H1 (cell line): Measurements from ENCODE around the gene ADCY2. TPM values are rescaled to one million over a fixed set of nuclear protein-coding genes. Genes with fewer than 3 reads are reported as not detected.

Experiments
- CTCF ChIA-PET: fragments of 300-600 bp; sonication (Branson Sonifier 250); formaldehyde crosslinking; loops from one replicate; lab custom pipeline; 2021; ENCODE audit not compliant: partially characterized antibody; lab: Charles Lee
- POLR2A ChIA-PET: fragments of 300-600 bp; sonication (Branson Sonifier 250); formaldehyde crosslinking; loops from one replicate; lab custom pipeline; 2021; ENCODE audit warnings: inconsistent platforms; ENCODE audit not compliant: partially characterized antibody; lab: Charles Lee
- DNase-seq, 2 experiments: peaks; one replicate each; pipeline versions ENCODE4 v3.0.0 to v3.0.0-alpha.2; 2010 to 2022; ENCODE audit warnings: low spot score in 2 of 2, low read depth in 1 of 2, mixed read lengths in 1 of 2
- FAIRE-seq: peaks from 2 replicates; lab custom pipeline; 2011; peaks lifted over from hg19 to GRCh38; lab: Jason Lieb, UNC
- H2AFZ ChIP-seq: 2 replicates; pipeline ENCODE4 v1.8.1; 2012; ENCODE audit warnings: low read length, inconsistent platforms
- H2AK5ac ChIP-seq: 2 replicates; pipeline ENCODE4 v1.6.1; 2013; ENCODE audit warnings: low read depth, low read length
- H2BK120ac ChIP-seq: replicated peaks from 2 replicates; pipeline ENCODE3; 2013; ENCODE audit warnings: low read depth, low read length, inconsistent platforms
- H2BK12ac ChIP-seq: 2 replicates; pipeline ENCODE4 v1.6.1; 2013; ENCODE audit warnings: low read depth, low read length
- H2BK15ac ChIP-seq: 2 replicates; pipeline ENCODE4 v1.6.1; 2013; ENCODE audit warnings: low read length
- H2BK20ac ChIP-seq: 2 replicates; pipeline ENCODE4 v1.6.1; 2013; ENCODE audit warnings: low read length
- H2BK5ac ChIP-seq: 2 replicates; pipeline ENCODE4 v1.6.1; 2013; ENCODE audit warnings: low read depth, low read length
- H3K14ac ChIP-seq: 2 replicates; pipeline ENCODE4 v1.6.1; 2013; ENCODE audit warnings: inconsistent platforms; ENCODE audit not compliant: insufficient read length
- H3K18ac ChIP-seq: 2 replicates; pipeline ENCODE4 v1.6.1; 2013; ENCODE audit warnings: low read length; ENCODE audit errors: extremely low read depth
- H3K23ac ChIP-seq: 2 replicates; pipeline ENCODE4 v1.6.1; 2013; ENCODE audit warnings: inconsistent platforms; ENCODE audit not compliant: insufficient read length
- H3K23me2 ChIP-seq: 2 replicates; pipeline ENCODE4 v1.6.1; 2013; ENCODE audit warnings: low read depth, low read length
- H3K27ac ChIP-seq: 2 replicates; pipeline ENCODE4 v1.6.1; 2011; ENCODE audit warnings: low read depth, low read length, inconsistent platforms
- H3K27me3 ChIP-seq, 4 experiments: replicated peaks in 1 of 4; 1 replicate in 1 of 4; 2 replicates in 3 of 4; pipeline versions ENCODE4 v1.6.1 to v1.8.1; 2011 to 2013; ENCODE audit warnings: low read length in 3 of 4, mild to moderate bottlenecking in 3 of 4, inconsistent platforms in 2 of 4, mixed read lengths in 2 of 4, moderate library complexity in 1 of 4; ENCODE audit not compliant: control insufficient read depth in 3 of 4, insufficient read depth in 3 of 4; ENCODE audit errors: extremely low read depth in 1 of 4
- H3K36me3 ChIP-seq, 4 experiments: 2 replicates each; pipeline versions ENCODE4 v1.6.1 to v1.8.1; 2011 to 2013; ENCODE audit warnings: mild to moderate bottlenecking in 4 of 4, low read length in 3 of 4, moderate library complexity in 2 of 4, control low read depth in 1 of 4, inconsistent platforms in 1 of 4; ENCODE audit not compliant: insufficient read depth in 4 of 4, control insufficient read depth in 2 of 4
- H3K4ac ChIP-seq: replicated peaks from 2 replicates; pipeline ENCODE3; 2013; ENCODE audit warnings: low read length, low read depth, mixed read lengths, inconsistent platforms; ENCODE audit not compliant: insufficient read length
- H3K4me1 ChIP-seq, 4 experiments: replicated peaks in 1 of 4; 1 replicate in 1 of 4; 2 replicates in 3 of 4; pipeline versions ENCODE4 v1.6.1 to v1.8.1; 2011 to 2013; ENCODE audit warnings: low read length in 3 of 4, inconsistent platforms in 2 of 4, mixed read lengths in 1 of 4; ENCODE audit not compliant: insufficient read depth in 4 of 4, control insufficient read depth in 3 of 4
- H3K4me2 ChIP-seq, 2 experiments: 2 replicates each; pipeline versions ENCODE4 v1.6.1 to v1.8.1; 2011 to 2013; ENCODE audit warnings: low read depth in 2 of 2, low read length in 2 of 2, control low read depth in 1 of 2, inconsistent platforms in 1 of 2, mild to moderate bottlenecking in 1 of 2; ENCODE audit not compliant: insufficient read depth in 1 of 2
- H3K4me3 ChIP-seq, 4 experiments: fragments of 200-600, 300-600 bp in 1 of 4; sonication (generic), shearing (Covaris generic), sonication (Bioruptor Twin) in 1 of 4; 2 replicates each; pipeline versions ENCODE4 v1.5.1 to v1.8.1; 2011 to 2016; ENCODE audit warnings: low read length in 4 of 4, low read depth in 3 of 4, control low read depth in 2 of 4, inconsistent platforms in 2 of 4, mild to moderate bottlenecking in 2 of 4, mixed read lengths in 1 of 4, moderate library complexity in 1 of 4; ENCODE audit not compliant: insufficient read depth in 2 of 4; ENCODE audit errors: extremely low read depth in 1 of 4
- H3K56ac ChIP-seq: replicated peaks from 2 replicates; pipeline ENCODE3; 2013; ENCODE audit warnings: low read depth, mild to moderate bottlenecking, mixed read lengths, low read length, inconsistent platforms; ENCODE audit not compliant: insufficient read length
- H3K79me1 ChIP-seq: 2 replicates; pipeline ENCODE4 v1.6.1; 2013; ENCODE audit warnings: low read depth, low read length, control low read depth
- H3K79me2 ChIP-seq, 2 experiments: 2 replicates each; pipeline versions ENCODE4 v1.6.1 to v1.8.1; 2012 to 2013; ENCODE audit warnings: low read length in 2 of 2, mild to moderate bottlenecking in 2 of 2, inconsistent platforms in 1 of 2; ENCODE audit not compliant: insufficient read depth in 2 of 2, control insufficient read depth in 1 of 2
- H3K9ac ChIP-seq, 4 experiments: replicated peaks in 1 of 4; 1 replicate in 1 of 4; 2 replicates in 3 of 4; pipeline versions ENCODE4 v1.6.1 to v1.8.1; 2011 to 2013; ENCODE audit warnings: low read depth in 3 of 4, low read length in 3 of 4, control low read depth in 2 of 4, mild to moderate bottlenecking in 2 of 4, moderate library complexity in 2 of 4, inconsistent platforms in 1 of 4; ENCODE audit errors: extremely low read depth in 1 of 4
- H3K9me3 ChIP-seq, 2 experiments: 2 replicates each; pipeline versions ENCODE4 v1.6.1 to v1.8.1; 2012 to 2013; ENCODE audit warnings: mild to moderate bottlenecking in 2 of 2, moderate library complexity in 2 of 2, control low read depth in 1 of 2, inconsistent platforms in 1 of 2, low read depth in 1 of 2, low read length in 1 of 2, mixed read lengths in 1 of 2; ENCODE audit not compliant: insufficient read depth in 2 of 2
- H4K20me1 ChIP-seq, 2 experiments: replicated peaks in 1 of 2; 2 replicates each; pipeline versions ENCODE3 to v1.8.1; 2011 to 2013; ENCODE audit warnings: inconsistent platforms in 2 of 2, low read length in 2 of 2, mild to moderate bottlenecking in 1 of 2; ENCODE audit not compliant: insufficient read depth in 2 of 2, control insufficient read depth in 1 of 2
- H4K5ac ChIP-seq: 2 replicates; pipeline ENCODE4 v1.6.1; 2013; ENCODE audit warnings: low read length, low read depth, mixed read lengths, inconsistent platforms; ENCODE audit not compliant: insufficient read length
- H4K8ac ChIP-seq: 2 replicates; pipeline ENCODE4 v1.8.0; 2013; ENCODE audit warnings: mild to moderate bottlenecking, moderate library complexity, low read length, inconsistent platforms; ENCODE audit not compliant: insufficient read depth; ENCODE audit errors: extremely low read depth
- H4K91ac ChIP-seq: replicated peaks from 2 replicates; pipeline ENCODE3; 2013; ENCODE audit warnings: low read length, mixed read lengths, inconsistent platforms; ENCODE audit not compliant: insufficient read length
- CREB1 ChIP-seq: IDR thresholded peaks from 2 replicates; pipeline ENCODE4 v1.6.1; 2012; ENCODE audit warnings: inconsistent platforms
- CTBP2 ChIP-seq: IDR thresholded peaks from 2 replicates; pipeline ENCODE4 v1.7.0; 2011; ENCODE audit warnings: borderline replicate concordance, mild to moderate bottlenecking, moderate library complexity, mixed read lengths, low read length; ENCODE audit not compliant: insufficient read depth, insufficient read length
- EP300 ChIP-seq, 2 experiments: IDR thresholded peaks; 1 replicate in 1 of 2; 2 replicates in 1 of 2; pipeline ENCODE4 v1.6.1; 2011 to 2012; ENCODE audit warnings: low read depth in 2 of 2, low read length in 2 of 2, mild to moderate bottlenecking in 2 of 2, borderline replicate concordance in 1 of 2, inconsistent platforms in 1 of 2, moderate library complexity in 1 of 2
- SIN3A ChIP-seq, 2 experiments: IDR thresholded peaks in 1 of 2; conservative IDR thresholded peaks in 1 of 2; 2 replicates each; pipeline ENCODE4 v1.6.1; 2011 to 2012; ENCODE audit warnings: low read length in 2 of 2, improper control_type of control experiment in 1 of 2, low read depth in 1 of 2, mild to moderate bottlenecking in 1 of 2
- SP4 ChIP-seq: IDR thresholded peaks from 2 replicates; pipeline ENCODE4 v1.6.1; 2012; ENCODE audit warnings: low read length, inconsistent platforms
- SUZ12 ChIP-seq: fragments of 200-600 bp; sonication (generic); IDR thresholded peaks from 2 replicates; pipeline ENCODE4 v1.6.1; 2012; ENCODE audit warnings: mild to moderate bottlenecking, inconsistent platforms, low read length, moderate library complexity, mixed read lengths
- WGBS, 2 experiments: shearing (Covaris generic) in 1 of 2; methylation state at CpG; one replicate each; pipeline versions ENCODE4 v1.1.6 to v1.1.7; 2013 to 2015; ENCODE audit warnings: low lambda C conversion rate in 2 of 2, mixed read lengths in 2 of 2, inconsistent platforms in 1 of 2, low coverage in 1 of 2, missing lambda C conversion rate in 1 of 2; ENCODE audit not compliant: insufficient replicate concordance in 2 of 2, insufficient coverage in 1 of 2, insufficient read length in 1 of 2; ENCODE audit errors: extremely low coverage in 1 of 2, missing lambda C conversion rate in 1 of 2; 5-methylcytosine and 5-hydroxymethylcytosine counted together
- polyA plus RNA-seq, 7 experiments: library from polyadenylated mRNA; depleted of rRNA in 3 of 7; stranded (reverse) in 5 of 7; unstranded in 2 of 7; fragments of >200 nt in 5 of 7; fragments of 200-250 nt in 2 of 7; gene quantifications; 1 replicate in 5 of 7; 2 replicates in 1 of 7; 4 replicates in 1 of 7; pipeline versions ENCODE4 v1.2.1 to v1.2.3, GENCODE V29; 2011 to 2013; ENCODE audit warnings: missing spikeins in 2 of 7, mixed read lengths in 2 of 7
- total RNA-seq: library from RNA; stranded (reverse); fragmentation: NEBNext Ultra II Directional; extraction: Animal tissue kit (Norgen Biotek cat#: 25700); gene quantifications from 2 replicates; pipeline ENCODE4 v1.2.1, GENCODE V29; 2021
- TF ChIP-seq, protein P1 (sequence below), 3 experiments: IDR thresholded peaks; 1 replicate in 2 of 3; 2 replicates in 1 of 3; pipeline versions ENCODE4 v1.5.1 to v1.6.1; 2011; ENCODE audit warnings: low read length in 3 of 3, mild to moderate bottlenecking in 3 of 3, inconsistent platforms in 2 of 3, low read depth in 1 of 3, moderate library complexity in 1 of 3; ENCODE audit not compliant: insufficient read depth in 1 of 3; ENCODE audit errors: control extremely low read depth in 1 of 3

The ADCY2 gene
- total and polyA plus RNA-seq, 2 of the 8 experiments (the other 6 are each of a cell fraction or from before 2014, with no cell fraction given) = 35.8 to 122 TPM

DNA sequence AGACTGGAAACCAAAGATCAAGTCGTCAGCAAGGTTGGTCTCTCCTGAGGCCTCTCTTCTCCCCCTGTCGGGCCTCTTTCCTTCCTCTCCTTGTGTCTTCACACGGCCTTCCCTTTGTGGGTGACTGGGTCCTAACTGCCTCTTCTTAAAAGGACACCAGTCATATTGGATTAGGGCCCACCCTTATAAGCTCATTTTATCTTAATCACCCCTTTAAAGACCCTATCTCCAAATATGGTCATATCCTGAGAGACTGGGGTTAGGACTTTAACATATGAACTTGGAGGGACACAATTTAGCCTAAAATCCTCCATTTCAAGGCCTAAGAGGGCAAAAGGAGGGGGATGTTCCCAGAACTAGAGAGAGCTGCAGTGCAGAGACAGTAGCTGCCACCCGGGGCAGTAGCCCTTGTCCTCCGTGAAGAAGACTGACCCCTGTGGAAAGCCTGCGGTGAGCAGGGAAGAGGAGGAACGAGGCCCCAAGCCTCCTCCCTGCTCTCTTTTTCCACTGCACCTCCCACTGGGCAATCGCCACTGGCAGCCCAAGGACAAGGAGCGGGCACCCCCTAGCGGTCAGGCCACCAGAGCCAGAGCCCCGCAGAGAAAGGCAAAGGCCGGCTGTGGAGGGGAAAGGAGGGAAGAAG lies 420.1 kb downstream of the ADCY2 start:
- CTCF ChIA-PET = interaction anchor here (0.8 to 9.2 kb wide), 30 partner anchors 8 to 1050 kb away, joined by 3 to 61 read pairs (median 5); partner anchors contain the start of gene CFAP90
- Histone ChIP-seq H2AFZ (0 out of 2 replicates have a peak overlapping the region, but pooled peaks have one; percentile 4), H4K20me1 (no peaks in the 10 kb centered on the region)
- no peak; the same call in 1 of the 2 replicates for TF ChIP-seq SP4
- 0 out of 2 replicates have a peak, but pooled peaks have one; percentile 1 for TF ChIP-seq CREB1
- TF ChIP-seq, protein P1, sequence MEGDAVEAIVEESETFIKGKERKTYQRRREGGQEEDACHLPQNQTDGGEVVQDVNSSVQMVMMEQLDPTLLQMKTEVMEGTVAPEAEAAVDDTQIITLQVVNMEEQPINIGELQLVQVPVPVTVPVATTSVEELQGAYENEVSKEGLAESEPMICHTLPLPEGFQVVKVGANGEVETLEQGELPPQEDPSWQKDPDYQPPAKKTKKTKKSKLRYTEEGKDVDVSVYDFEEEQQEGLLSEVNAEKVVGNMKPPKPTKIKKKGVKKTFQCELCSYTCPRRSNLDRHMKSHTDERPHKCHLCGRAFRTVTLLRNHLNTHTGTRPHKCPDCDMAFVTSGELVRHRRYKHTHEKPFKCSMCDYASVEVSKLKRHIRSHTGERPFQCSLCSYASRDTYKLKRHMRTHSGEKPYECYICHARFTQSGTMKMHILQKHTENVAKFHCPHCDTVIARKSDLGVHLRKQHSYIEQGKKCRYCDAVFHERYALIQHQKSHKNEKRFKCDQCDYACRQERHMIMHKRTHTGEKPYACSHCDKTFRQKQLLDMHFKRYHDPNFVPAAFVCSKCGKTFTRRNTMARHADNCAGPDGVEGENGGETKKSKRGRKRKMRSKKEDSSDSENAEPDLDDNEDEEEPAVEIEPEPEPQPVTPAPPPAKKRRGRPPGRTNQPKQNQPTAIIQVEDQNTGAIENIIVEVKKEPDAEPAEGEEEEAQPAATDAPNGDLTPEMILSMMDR (IDR thresholded peaks at IDR 0.05; ENCODE audit: control extremely low read depth in 1 of 3, insufficient read depth in 1 of 3, low read depth in 1 of 3, low read length in 3 of 3) = peak; percentile 87 to 96 (median 91)
- TF ChIP-seq SIN3A (conservative IDR thresholded peaks at IDR 0.05 in 1 of 2, IDR thresholded peaks at IDR 0.05 in 1 of 2; ENCODE audit: low read depth in 1 of 2, low read length in 2 of 2) = no peak; a peak in 1 of 4 replicates
- TF ChIP-seq EP300 (IDR thresholded peaks at IDR 0.05; ENCODE audit: borderline replicate concordance in 1 of 2, low read depth in 2 of 2, low read length in 2 of 2) = peak in 1 of 2 experiments; percentile 52; a peak in 1 of 3 replicates
- TF ChIP-seq SUZ12 = peak; percentile 61; the same call in 1 of the 2 replicates
- peak; percentile 55 for TF ChIP-seq CTBP2

More for the DNA sequence above, 420.1 kb downstream of the ADCY2 start:
- H3K79me2 ChIP-seq = no peaks in the 10 kb centered on the region
- peak overlapping the region in 2 of 4 experiments; percentile 6 to 37; a peak in 2 of 8 replicates for H3K4me3 ChIP-seq
- peak; percentile 77 to 98 for DNase-seq
- no peaks in the 10 kb centered on the region for H3K23me2 ChIP-seq
- peak overlapping the region; percentile 3 to 53; a peak in 3 of 4 replicates for H3K4me2 ChIP-seq
- POLR2A ChIA-PET = interaction anchor here (1.2 kb wide), 1 partner anchor 12 kb away, joined by 7 read pairs; no protein-coding TSS in a partner anchor
- peak; percentile 78 for FAIRE-seq
- H4K8ac ChIP-seq = no peak overlapping the region
- no peak overlapping the region for H2AK5ac ChIP-seq
- no peak overlapping the region; the same call in 1 of the 2 replicates for H3K18ac ChIP-seq
- no peak overlapping the region for H4K91ac ChIP-seq
- no peak overlapping the region for H2BK15ac ChIP-seq
- no peaks in the 10 kb centered on the region for H3K9me3 ChIP-seq
- no peaks in the 10 kb centered on the region for H3K27me3 ChIP-seq
- no peak overlapping the region for H4K5ac ChIP-seq
- H2BK20ac ChIP-seq = no peak overlapping the region
- no peaks in the 10 kb centered on the region for H3K79me1 ChIP-seq
- no peak overlapping the region for H3K4ac ChIP-seq
- peak overlapping the region in 1 of 4 experiments; percentile 27; a peak in 1 of 7 replicates for H3K9ac ChIP-seq
- 24% methylated on average over 12 of the region's 12 CpGs; no CpG with 5 or more reads in 1 of the 2 experiments for WGBS, 2 experiments
- H3K36me3 ChIP-seq = peaks cover 0 to 20% (median 5%) of the 10 kb centered on the region in 4 experiments; a peak in 3 of 8 replicates
- no peak overlapping the region for H3K23ac ChIP-seq
- no peak overlapping the region for H3K56ac ChIP-seq
- no peak overlapping the region for H3K14ac ChIP-seq
- 0 out of 2 replicates have a peak overlapping the region, but pooled peaks have one; percentile 38 for H2BK5ac ChIP-seq
- 0 out of 2 replicates have a peak overlapping the region, but pooled peaks have one; percentile 23 for H2BK12ac ChIP-seq
- no peak overlapping the region for H2BK120ac ChIP-seq
- H3K4me1 ChIP-seq = peaks cover 2 to 13% (median 6%) of the 10 kb centered on the region in 4 experiments; a peak in 6 of 7 replicates
- no peak overlapping the region for H3K27ac ChIP-seq
